Brain microvascular endothelial cell (primary cell): ENCODE measurements around the gene ZNF148.
"Not testable (repeated sequence)": the region's sequence is repeated elsewhere in the genome, so short reads cannot be mapped to it uniquely, and the experiment has no call there.

Experiments
- DNase-seq: peaks from one replicate; pipeline ENCODE4 v3.0.0-alpha.2; 2020
- H3K27ac ChIP-seq: fragments of 250-450 bp; sonication (Bioruptor Pico); 2 replicates; pipeline ENCODE4 v1.5.1; 2020; ENCODE audit warnings: mild to moderate bottlenecking, moderate library complexity
- H3K27me3 ChIP-seq: fragments of 250-450 bp; sonication (Bioruptor Pico); replicated peaks from 2 replicates; pipeline ENCODE4 v1.5.1; 2020; ENCODE audit warnings: mild to moderate bottlenecking
- H3K36me3 ChIP-seq: fragments of 250-450 bp; sonication (Bioruptor Pico); replicated peaks from 2 replicates; pipeline ENCODE4 v1.5.1; 2020; ENCODE audit warnings: mild to moderate bottlenecking
- H3K4me3 ChIP-seq: 2 replicates; pipeline ENCODE4 v1.5.1; 2011; ENCODE audit warnings: low read depth, mild to moderate bottlenecking, control low read depth, low read length, moderate library complexity
- CTCF ChIP-seq: IDR thresholded peaks from 2 replicates; pipeline ENCODE4 v1.5.1; 2011; ENCODE audit warnings: low read depth, mild to moderate bottlenecking, moderate library complexity, low read length, control low read depth, inconsistent platforms; ENCODE audit errors: missing control alignments
- in situ Hi-C: cut with HindIII; loops from 2 replicates; pipeline ENCODE4 v1.10.0; 2017; ENCODE audit warnings: low sequenced_read_pairs, low pct_ligation_motif_present

ZNF148 gene

GRCh38 chr3:125395091-125395490, 20.0 kb upstream of the ZNF148 start:
- no peak overlapping the region for H3K27ac ChIP-seq
- no peak overlapping the region for H3K4me3 ChIP-seq
- H3K36me3 ChIP-seq = no peaks in the 10 kb centered on the region
- in situ Hi-C loops = no loop called here
- H3K27me3 ChIP-seq = no peaks in the 10 kb centered on the region
- TF ChIP-seq CTCF = no peak
- DNase-seq = no peak

- no peak overlapping the region for H3K4me3 ChIP-seq
- no peak for DNase-seq
- H3K36me3 ChIP-seq = no peaks in the 10 kb centered on the region
- TF ChIP-seq CTCF = no peak
- in situ Hi-C loops = no loop called here
- H3K27me3 ChIP-seq = no peaks in the 10 kb centered on the region
- no peak overlapping the region for H3K27ac ChIP-seq
These were observed 19.3 kb upstream of the ZNF148 start for GRCh38 chr3:125394406-125394805.

GRCh38 chr3:125389282-125389681, 14.2 kb upstream of the ZNF148 start:
- in situ Hi-C loops = no loop called here
- no peaks in the 10 kb centered on the region for H3K36me3 ChIP-seq

GRCh38 chr3:125388369-125388768, 13.2 kb upstream of the ZNF148 start:
- DNase-seq, H3K4me3 ChIP-seq, H3K36me3 ChIP-seq, in situ Hi-C loops, H3K27ac ChIP-seq, H3K27me3 ChIP-seq: not testable (repeated sequence)

More at GRCh38 chr3:125389282-125389681, 14.2 kb upstream of the ZNF148 start:
- DNase-seq = no peak
- Histone ChIP-seq H3K27ac (no peak overlapping the region), H3K4me3 (no peak overlapping the region), H3K27me3 (no peaks in the 10 kb centered on the region)
- TF ChIP-seq CTCF = no peak

- H3K4me3 ChIP-seq = no peak overlapping the region
- H3K27me3 ChIP-seq = no peaks in the 10 kb centered on the region
- H3K27ac ChIP-seq = no peak overlapping the region
- no peak for TF ChIP-seq CTCF
- in situ Hi-C loops = no loop called here
- peak; percentile 47 for DNase-seq
- H3K36me3 ChIP-seq = no peaks in the 10 kb centered on the region
These were observed 11.7 kb upstream of the ZNF148 start for GRCh38 chr3:125386811-125387210.

GRCh38 chr3:125383744-125384143, 8.6 kb upstream of the ZNF148 start:
- H3K4me3 ChIP-seq = no peak overlapping the region
- in situ Hi-C loops = no loop called here
- H3K27ac ChIP-seq = no peak overlapping the region
- H3K36me3 ChIP-seq = no peaks in the 10 kb centered on the region
- no peak for DNase-seq
- no peaks in the 10 kb centered on the region for H3K27me3 ChIP-seq
- TF ChIP-seq CTCF = no peak
